H9 (cell line): ENCODE data around the gene VWA3A. TPM values are rescaled to one million over a fixed set of nuclear protein-coding genes. Genes with fewer than 3 reads are reported as not detected.

ENCODE experiments used
- DNase-seq: peaks from one replicate; pipeline ENCODE4 v3.0.0-alpha.2; 2017
- H2AFZ ChIP-seq: one replicate; pipeline ENCODE4 v1.6.1; 2013; ENCODE audit warnings: mild to moderate bottlenecking, low read length, control low read depth, moderate library complexity
- H2AK5ac ChIP-seq: 2 replicates; pipeline ENCODE4 v1.6.1; 2013; ENCODE audit warnings: low read length, control low read depth, mixed read lengths; ENCODE audit not compliant: insufficient read length
- H2BK120ac ChIP-seq: one replicate; pipeline ENCODE4 v1.6.1; 2013; ENCODE audit warnings: low read depth, mild to moderate bottlenecking, low read length, control low read depth, inconsistent platforms; ENCODE audit not compliant: poor library complexity, severe bottlenecking
- H2BK12ac ChIP-seq: 2 replicates; pipeline ENCODE4 v1.6.1; 2013; ENCODE audit warnings: low read length, control low read depth, mixed read lengths, low read depth; ENCODE audit not compliant: insufficient read length
- H2BK15ac ChIP-seq: 2 replicates; pipeline ENCODE4 v1.6.1; 2013; ENCODE audit warnings: low read depth, low read length, control low read depth
- H2BK20ac ChIP-seq: one replicate; pipeline ENCODE4 v1.6.1; 2013; ENCODE audit warnings: low read depth, mild to moderate bottlenecking, low read length, control low read depth, inconsistent platforms; ENCODE audit not compliant: poor library complexity, severe bottlenecking
- H2BK5ac ChIP-seq: 2 replicates; pipeline ENCODE4 v1.6.1; 2013; ENCODE audit warnings: low read length, control low read depth, mixed read lengths; ENCODE audit not compliant: insufficient read length
- H3K14ac ChIP-seq: 2 replicates; pipeline ENCODE4 v1.6.1; 2013; ENCODE audit warnings: low read length, control low read depth; ENCODE audit not compliant: insufficient read depth
- H3K18ac ChIP-seq: 2 replicates; pipeline ENCODE4 v1.6.1; 2013; ENCODE audit warnings: low read depth, mild to moderate bottlenecking, mixed read lengths, low read length, control low read depth; ENCODE audit not compliant: insufficient read length
- H3K23ac ChIP-seq: 2 replicates; pipeline ENCODE4 v1.6.1; 2013; ENCODE audit warnings: low read length, control low read depth, mixed read lengths, low read depth; ENCODE audit not compliant: insufficient read length
- H3K23me2 ChIP-seq: 2 replicates; pipeline ENCODE4 v1.6.1; 2013; ENCODE audit warnings: low read depth, mild to moderate bottlenecking, mixed read lengths, low read length, control low read depth; ENCODE audit not compliant: insufficient read length, poor library complexity, severe bottlenecking
- H3K27ac ChIP-seq: 2 replicates; pipeline ENCODE4 v1.5.1; 2013; ENCODE audit warnings: low read length, control low read depth, mixed read lengths, low read depth; ENCODE audit not compliant: insufficient read length
- H3K27me3 ChIP-seq: 2 replicates; pipeline ENCODE4 v1.6.1; 2013; ENCODE audit warnings: low read length, control low read depth, inconsistent platforms; ENCODE audit not compliant: insufficient read depth
- H3K4ac ChIP-seq: 2 replicates; pipeline ENCODE4 v1.6.1; 2013; ENCODE audit warnings: low read depth, mild to moderate bottlenecking, control low read depth, inconsistent platforms, low read length, moderate library complexity
- H3K4me1 ChIP-seq: 2 replicates; pipeline ENCODE4 v1.6.1; 2013; ENCODE audit warnings: low read length, control low read depth, inconsistent platforms; ENCODE audit not compliant: insufficient read depth
- H3K4me2 ChIP-seq: 2 replicates; pipeline ENCODE4 v1.6.1; 2013; ENCODE audit warnings: low read length, control low read depth, mixed read lengths; ENCODE audit not compliant: insufficient read length, insufficient read depth
- H3K56ac ChIP-seq: 2 replicates; pipeline ENCODE4 v1.6.1; 2013; ENCODE audit warnings: low read depth, mild to moderate bottlenecking, mixed read lengths, low read length, control low read depth; ENCODE audit not compliant: insufficient read length
- H3K79me1 ChIP-seq: 2 replicates; pipeline ENCODE4 v1.6.1; 2013; ENCODE audit warnings: low read depth, mild to moderate bottlenecking, moderate library complexity, low read length, control low read depth, inconsistent platforms; ENCODE audit not compliant: insufficient read depth, poor library complexity, severe bottlenecking
- H3K79me2 ChIP-seq: 2 replicates; pipeline ENCODE4 v1.6.1; 2013; ENCODE audit warnings: low read length, control low read depth, inconsistent platforms; ENCODE audit not compliant: insufficient read depth
- H3K9ac ChIP-seq: 2 replicates; pipeline ENCODE4 v1.6.1; 2013; ENCODE audit warnings: low read length, control low read depth, mixed read lengths; ENCODE audit not compliant: insufficient read length; ENCODE audit errors: extremely low read depth
- H3K9me3 ChIP-seq: one replicate; pipeline ENCODE4 v1.6.1; 2013; ENCODE audit warnings: low read depth, low read length, inconsistent platforms; ENCODE audit not compliant: control insufficient read depth
- H3T11ph ChIP-seq: one replicate; pipeline ENCODE4 v1.6.1; 2013; ENCODE audit warnings: mild to moderate bottlenecking, low read length, control low read depth, inconsistent platforms
- H4K20me1 ChIP-seq: one replicate; pipeline ENCODE4 v1.6.1; 2013; ENCODE audit not compliant: control insufficient read depth, insufficient read length, insufficient read depth
- H4K5ac ChIP-seq: 2 replicates; pipeline ENCODE4 v1.6.1; 2013; ENCODE audit warnings: low read depth, mild to moderate bottlenecking, mixed read lengths, low read length, control low read depth; ENCODE audit not compliant: insufficient read length
- H4K8ac ChIP-seq: replicated peaks from 2 replicates; pipeline ENCODE4 v1.6.1; 2013; ENCODE audit warnings: low read length, control low read depth, mixed read lengths, low read depth; ENCODE audit not compliant: insufficient read length
- H4K91ac ChIP-seq: 2 replicates; pipeline ENCODE4 v1.6.1; 2013; ENCODE audit warnings: low read depth, mild to moderate bottlenecking, moderate library complexity, mixed read lengths, low read length, control low read depth; ENCODE audit not compliant: insufficient read length
- H3K27ac Mint-ChIP-seq, 3 experiments: 2 replicates in 2 of 3; 3 replicates in 1 of 3; pipeline ENCODE4 v1.8.0; 2020 to 2021; ENCODE audit warnings: mixed read lengths in 3 of 3, mild to moderate bottlenecking in 1 of 3, moderate library complexity in 1 of 3
- H3K27me3 Mint-ChIP-seq: 2 replicates; pipeline ENCODE4 v1.8.0; 2021; ENCODE audit warnings: low read depth, mild to moderate bottlenecking, moderate library complexity, mixed read lengths
- H3K36me3 Mint-ChIP-seq, 3 experiments: 2 replicates in 2 of 3; 3 replicates in 1 of 3; pipeline ENCODE4 v1.8.0; 2020 to 2021; ENCODE audit warnings: low read depth in 3 of 3, mixed read lengths in 3 of 3; ENCODE audit not compliant: insufficient read depth in 1 of 3
- H3K4me1 Mint-ChIP-seq, 2 experiments: 2 replicates each; pipeline ENCODE4 v1.8.0; 2020; ENCODE audit warnings: mixed read lengths in 2 of 2
- H3K4me3 Mint-ChIP-seq, 2 experiments: 2 replicates in 1 of 2; 3 replicates in 1 of 2; pipeline ENCODE4 v1.8.0; 2020 to 2021; ENCODE audit warnings: mild to moderate bottlenecking in 2 of 2, mixed read lengths in 2 of 2, moderate library complexity in 1 of 2
- H3K9me3 Mint-ChIP-seq, 2 experiments: 2 replicates in 1 of 2; 3 replicates in 1 of 2; pipeline ENCODE4 v1.8.0; 2020; ENCODE audit warnings: mild to moderate bottlenecking in 2 of 2, mixed read lengths in 2 of 2, moderate library complexity in 1 of 2
- WGBS: extraction: QIAGEN DNeasy Blood & Tissue Kit; methylation state at CpG from one replicate; pipeline ENCODE4 v1.1.7; 2013; ENCODE audit warnings: missing lambda C conversion rate, low lambda C conversion rate, mixed read lengths; ENCODE audit not compliant: insufficient read length; ENCODE audit errors: extremely low coverage; 5-methylcytosine and 5-hydroxymethylcytosine counted together
- total RNA-seq: library from RNA; stranded (reverse); gene quantifications from 2 replicates; pipeline ENCODE4 v1.2.1, GENCODE V29; 2021
- TF ChIP-seq, protein P1 (sequence below): fragments of 200-600 bp; sonication (generic); conservative IDR thresholded peaks from 3 replicates; pipeline ENCODE4 v1.8.0; 2021; ENCODE audit warnings: antibody characterized with exemption, mild to moderate bottlenecking

VWA3A gene
- total RNA-seq, 1 experiment from 2014 or later = not detected

DNA sequence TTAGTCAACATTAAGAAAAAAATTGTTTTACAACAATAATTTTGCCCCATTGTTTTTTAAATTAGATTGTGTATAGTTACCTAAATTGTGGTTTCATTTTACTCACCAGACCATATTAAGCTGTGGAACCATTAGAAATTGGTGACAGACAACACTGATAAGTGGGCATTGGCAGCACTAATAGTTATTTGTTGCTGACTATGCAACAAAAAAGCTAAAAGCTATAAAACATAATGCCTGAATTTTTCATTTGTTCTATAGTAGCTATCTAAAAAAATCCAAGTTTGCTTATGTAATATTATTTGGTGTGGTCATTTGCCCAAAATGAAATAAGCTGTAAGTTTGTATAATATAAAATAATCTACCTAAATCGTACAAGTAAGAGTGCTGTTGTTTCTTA lies 13.7 kb upstream of the VWA3A start:
- Histone ChIP-seq H3K79me1 (no peaks in the 10 kb centered on the region), H2BK12ac (no peak overlapping the region), H2AFZ (no peak overlapping the region), H3K9me3 (no peaks in the 10 kb centered on the region), H3K9ac (no peak overlapping the region), H3T11ph (no peak overlapping the region), H3K18ac (no peak overlapping the region), H3K23me2 (no peaks in the 10 kb centered on the region), H2BK120ac (no peak overlapping the region), H2BK20ac (no peak overlapping the region), H4K91ac (no peak overlapping the region), H2AK5ac (no peak overlapping the region), H3K14ac (no peak overlapping the region), H4K8ac (no peak overlapping the region), H2BK5ac (no peak overlapping the region), H4K20me1 (no peaks in the 10 kb centered on the region), H3K79me2 (no peaks in the 10 kb centered on the region), H3K4me2 (no peak overlapping the region), H3K23ac (no peak overlapping the region), H4K5ac (no peak overlapping the region), H3K27me3 (no peaks in the 10 kb centered on the region), H3K56ac (no peak overlapping the region), H3K4ac (no peak overlapping the region), H3K27ac (no peak overlapping the region), H3K4me1 (no peaks in the 10 kb centered on the region), H2BK15ac (no peak overlapping the region)
- Mint-ChIP-seq H3K9me3 (no peaks in the 10 kb centered on the region), H3K4me3 (no peak overlapping the region), H3K36me3 (no peaks in the 10 kb centered on the region; a peak in 1 of 7 replicates), H3K27me3 (no peaks in the 10 kb centered on the region), H3K27ac (no peak overlapping the region), H3K4me1 (0 out of 4 replicates have a peak, but pooled peaks cover 0 to 2% of the 10 kb centered on the region in 2 experiments)
- no peak for DNase-seq
- WGBS = no CpG with 5 or more reads among the region's 1 CpG
- TF ChIP-seq, protein P1, sequence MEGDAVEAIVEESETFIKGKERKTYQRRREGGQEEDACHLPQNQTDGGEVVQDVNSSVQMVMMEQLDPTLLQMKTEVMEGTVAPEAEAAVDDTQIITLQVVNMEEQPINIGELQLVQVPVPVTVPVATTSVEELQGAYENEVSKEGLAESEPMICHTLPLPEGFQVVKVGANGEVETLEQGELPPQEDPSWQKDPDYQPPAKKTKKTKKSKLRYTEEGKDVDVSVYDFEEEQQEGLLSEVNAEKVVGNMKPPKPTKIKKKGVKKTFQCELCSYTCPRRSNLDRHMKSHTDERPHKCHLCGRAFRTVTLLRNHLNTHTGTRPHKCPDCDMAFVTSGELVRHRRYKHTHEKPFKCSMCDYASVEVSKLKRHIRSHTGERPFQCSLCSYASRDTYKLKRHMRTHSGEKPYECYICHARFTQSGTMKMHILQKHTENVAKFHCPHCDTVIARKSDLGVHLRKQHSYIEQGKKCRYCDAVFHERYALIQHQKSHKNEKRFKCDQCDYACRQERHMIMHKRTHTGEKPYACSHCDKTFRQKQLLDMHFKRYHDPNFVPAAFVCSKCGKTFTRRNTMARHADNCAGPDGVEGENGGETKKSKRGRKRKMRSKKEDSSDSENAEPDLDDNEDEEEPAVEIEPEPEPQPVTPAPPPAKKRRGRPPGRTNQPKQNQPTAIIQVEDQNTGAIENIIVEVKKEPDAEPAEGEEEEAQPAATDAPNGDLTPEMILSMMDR = no peak
